HepG2 (cell line): Measurements from ENCODE around the gene CEACAM18. TPM values are rescaled to one million over a fixed set of nuclear protein-coding genes. Genes with fewer than 3 reads are reported as not detected.

ENCODE experiments used
- ATAC-seq: fragments of 200-7000 bp; cut with Tn5 transposase; 3 replicates; pipeline ENCODE4 v1.9.1; 2020; ENCODE audit warnings: mild to moderate bottlenecking, moderate library complexity
- BruUV-seq: library from RNA; stranded (reverse); fragments of 400-500 nt; replicated peaks from 2 replicates; lab custom pipeline; 2021; lab: Mats Ljungman, UMichigan
- CTCF ChIA-PET: fragments of 300-600 bp; formaldehyde crosslinking; extraction: SDS; loops from one replicate; lab custom pipeline; 2021; ENCODE audit warnings: low total read pairs, inconsistent platforms, low intra/inter-chr PET ratio; lab: Yijun Ruan, JAX
- POLR2A ChIA-PET: fragments of 350-600 bp; sonication (Branson Sonifier 250); formaldehyde crosslinking; loops from one replicate; lab custom pipeline; 2020; ENCODE audit warnings: antibody characterized with exemption, inconsistent platforms; lab: Yijun Ruan, JAX
- DNase-seq: peaks from one replicate; pipeline ENCODE4 v3.0.0-alpha.2; 2015; ENCODE audit warnings: low spot score
- FAIRE-seq: peaks from 3 replicates; lab custom pipeline; 2011; peaks lifted over from hg19 to GRCh38; lab: Jason Lieb, UNC
- H2AFZ ChIP-seq: one replicate; pipeline ENCODE4 v1.6.1; 2011; ENCODE audit warnings: low read length, inconsistent platforms
- H3K27ac ChIP-seq: fragments of 300-600 bp; 3 replicates; pipeline ENCODE4 v1.8.0; 2011; ENCODE audit warnings: mixed run types, mild to moderate bottlenecking, mixed read lengths, low read length, inconsistent platforms; ENCODE audit not compliant: insufficient read depth; ENCODE audit errors: extremely low read length
- H3K27me3 ChIP-seq, 2 experiments: fragments of 200-600 bp in 1 of 2; 2 replicates in 1 of 2; 3 replicates in 1 of 2; pipeline versions ENCODE4 v1.6.0 to v1.8.0; 2011; ENCODE audit warnings: low read length in 2 of 2, mild to moderate bottlenecking in 2 of 2, moderate library complexity in 2 of 2, inconsistent platforms in 1 of 2; ENCODE audit not compliant: insufficient read depth in 2 of 2, control insufficient read depth in 1 of 2
- H3K36me3 ChIP-seq, 2 experiments: fragments of 200-600 bp in 1 of 2; replicated peaks in 1 of 2; 2 replicates in 1 of 2; 3 replicates in 1 of 2; pipeline versions ENCODE4 v1.5.1 to v1.8.0; 2011; ENCODE audit warnings: low read length in 2 of 2, inconsistent platforms in 1 of 2; ENCODE audit not compliant: insufficient read depth in 2 of 2, control insufficient read depth in 1 of 2
- H3K4me1 ChIP-seq: 2 replicates; pipeline ENCODE4 v1.5.1; 2012; ENCODE audit warnings: low read length, inconsistent platforms; ENCODE audit not compliant: insufficient read depth
- H3K4me2 ChIP-seq: 2 replicates; pipeline ENCODE4 v1.6.0; 2011; ENCODE audit warnings: low read depth, low read length, inconsistent platforms
- H3K4me3 ChIP-seq, 3 experiments: fragments of 200-600 bp in 1 of 3; sonication (generic), shearing (Covaris generic) in 1 of 3; replicated peaks in 1 of 3; 2 replicates each; pipeline ENCODE4 v1.5.1; 2011 to 2016; ENCODE audit warnings: low read length in 3 of 3, inconsistent platforms in 2 of 3, low read depth in 2 of 3, mild to moderate bottlenecking in 2 of 3, control low read depth in 1 of 3, mixed read lengths in 1 of 3; ENCODE audit not compliant: insufficient read depth in 1 of 3
- H3K79me2 ChIP-seq: one replicate; pipeline ENCODE4 v1.6.1; 2011; ENCODE audit warnings: low read length, inconsistent platforms; ENCODE audit not compliant: insufficient read depth
- H3K9ac ChIP-seq: 2 replicates; pipeline ENCODE4 v1.6.0; 2011; ENCODE audit warnings: mild to moderate bottlenecking, low read depth, low read length, inconsistent platforms; ENCODE audit not compliant: insufficient read depth
- H3K9me3 ChIP-seq: 2 replicates; pipeline ENCODE4 v1.5.1; 2012; ENCODE audit warnings: mild to moderate bottlenecking, low read length
- H4K20me1 ChIP-seq: 2 replicates; pipeline ENCODE4 v1.6.0; 2011; ENCODE audit warnings: inconsistent platforms, mild to moderate bottlenecking, low read length, moderate library complexity; ENCODE audit not compliant: insufficient read depth
- CENPT ChIP-seq: sonication (generic); formaldehyde crosslinking; IDR thresholded peaks from 2 replicates; pipeline ENCODE4 v1.8.0; 2022; ENCODE audit warnings: low read depth, mild to moderate bottlenecking, moderate library complexity, missing genetic modification reagents
- FOXM1 ChIP-seq: sonication (generic); formaldehyde crosslinking; IDR thresholded peaks from 2 replicates; pipeline ENCODE4 v1.5.0; 2020; ENCODE audit warnings: missing genetic modification reagents
- MED13 ChIP-seq: sonication (generic); formaldehyde crosslinking; IDR thresholded peaks from 2 replicates; pipeline ENCODE4 v1.5.0; 2020; ENCODE audit warnings: missing genetic modification reagents
- NCOA5 ChIP-seq: sonication (generic); formaldehyde crosslinking; IDR thresholded peaks from 2 replicates; pipeline ENCODE4 v1.4.0; 2020; ENCODE audit warnings: missing genetic modification reagents
- RARG ChIP-seq: sonication (generic); formaldehyde crosslinking; IDR thresholded peaks from 2 replicates; pipeline ENCODE4 v1.4.0; 2020; ENCODE audit warnings: low read depth, mild to moderate bottlenecking, missing genetic modification reagents
- RBM22 ChIP-seq: fragments of 200-400 bp; formaldehyde crosslinking; optimal IDR thresholded peaks from 2 replicates; pipeline ENCODE3; 2017; ENCODE audit warnings: mild to moderate bottlenecking, low read length, moderate library complexity
- ZNF354B ChIP-seq: sonication (generic); formaldehyde crosslinking; IDR thresholded peaks from 2 replicates; pipeline ENCODE4 v1.8.0; 2022; ENCODE audit warnings: mild to moderate bottlenecking, missing genetic modification reagents
- ZSCAN9 ChIP-seq: IDR thresholded peaks from 2 replicates; pipeline ENCODE4 v1.6.1; 2016; ENCODE audit warnings: borderline replicate concordance
- WGBS: methylation state at CpG from one replicate; pipeline ENCODE4 v1.1.6; 2017; ENCODE audit warnings: low lambda C conversion rate; 5-methylcytosine and 5-hydroxymethylcytosine counted together
- in situ Hi-C: cut with HindIII; loops from 2 replicates; pipeline ENCODE4 v1.10.0; 2017; ENCODE audit warnings: low pct_unique_long_range_greater_than_20kb; ENCODE audit not compliant: extremely low pct_ligation_motif_present
- intact Hi-C: fragments of 100-400 bp; cut with micrococcal nuclease; formaldehyde crosslinking; loops from one replicate; pipeline ENCODE4 v1.10.0; 2022; ENCODE audit not compliant: unreplicated experiment
- polyA plus RNA-seq, 8 experiments: library from polyadenylated mRNA; depleted of rRNA in 3 of 8; stranded (reverse) in 7 of 8; unstranded in 1 of 8; fragments of >200 nt; fragmentation: Illumina TruSeq in 4 of 8; extraction: Trizol in 4 of 8; gene quantifications; 2 replicates each; pipeline versions ENCODE4 v1.2.1 to v1.2.3, GENCODE V29; 2011 to 2016; ENCODE audit warnings: low read depth in 4 of 8, missing spikeins in 1 of 8, mixed read lengths in 1 of 8; ENCODE audit not compliant: insufficient read depth in 1 of 8
- total RNA-seq, 5 experiments: library from RNA; depleted of rRNA; stranded (reverse); fragments of >200 nt; fragmentation: Illumina TruSeq; extraction: Trizol; gene quantifications; 2 replicates each; pipeline ENCODE4 v1.2.3, GENCODE V29; 2016; ENCODE audit warnings: low read depth in 1 of 5
- TF ChIP-seq, protein P1 (sequence below): sonication (generic); formaldehyde crosslinking; IDR thresholded peaks from 2 replicates; pipeline ENCODE4 v1.9.0; 2022; ENCODE audit warnings: missing genetic modification reagents, mild to moderate bottlenecking, borderline replicate concordance
- TF ChIP-seq, protein P2 (sequence below): sonication (generic); formaldehyde crosslinking; IDR thresholded peaks from 2 replicates; pipeline ENCODE4 v1.5.0; 2020; ENCODE audit warnings: missing genetic modification reagents

CEACAM18 gene
- total and polyA plus RNA-seq, 2 of the 13 experiments (the other 11 are each of a cell fraction or from before 2014, with no cell fraction given), result not detected

DNA sequence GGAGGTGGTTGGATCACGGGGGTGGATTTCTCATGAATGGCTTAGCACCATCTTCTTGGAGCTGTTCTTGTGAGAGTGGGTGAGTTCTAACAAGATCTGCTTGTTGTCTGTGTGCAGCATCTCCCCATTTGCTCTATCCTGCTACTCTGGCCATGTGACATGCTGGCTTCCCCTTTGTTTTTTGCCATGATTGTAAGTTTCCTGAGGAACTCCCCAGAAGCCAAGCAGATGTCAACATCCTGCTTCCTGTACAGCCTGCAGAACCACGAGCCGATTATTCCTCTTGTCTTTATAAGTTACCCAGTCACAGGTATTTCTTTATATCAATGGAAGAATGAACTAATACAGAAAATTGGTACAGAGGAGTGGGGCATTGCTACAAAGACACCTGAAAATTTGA, 25.6 kb downstream of the CEACAM18 start:
- H3K4me2 ChIP-seq, result no peak overlapping the region
- no peaks in the 10 kb centered on the region for H4K20me1 ChIP-seq
- intact Hi-C loops (no loop called here), in situ Hi-C loops (no loop called here)
- H3K9ac ChIP-seq, result no peak overlapping the region
- H3K4me1 ChIP-seq, result no peaks in the 10 kb centered on the region
- no peak for ATAC-seq
- ChIA-PET CTCF (no interaction called here), POLR2A (no interaction called here)
- BruUV-seq, result no TSS peak
- DNase-seq, result no peak
- WGBS, result 17% methylated on average over 3 of the region's 3 CpGs
- no peaks in the 10 kb centered on the region for H3K36me3 ChIP-seq
- FAIRE-seq, result no peak
- no peak overlapping the region for H3K27ac ChIP-seq
- H3K27me3 ChIP-seq, result peaks cover 0 to 7% of the 10 kb centered on the region in 2 experiments; a peak in 1 of 5 replicates
- no peak overlapping the region for H2AFZ ChIP-seq
- no peaks in the 10 kb centered on the region for H3K9me3 ChIP-seq
- H3K4me3 ChIP-seq, result no peak overlapping the region
- TF ChIP-seq, protein P1, sequence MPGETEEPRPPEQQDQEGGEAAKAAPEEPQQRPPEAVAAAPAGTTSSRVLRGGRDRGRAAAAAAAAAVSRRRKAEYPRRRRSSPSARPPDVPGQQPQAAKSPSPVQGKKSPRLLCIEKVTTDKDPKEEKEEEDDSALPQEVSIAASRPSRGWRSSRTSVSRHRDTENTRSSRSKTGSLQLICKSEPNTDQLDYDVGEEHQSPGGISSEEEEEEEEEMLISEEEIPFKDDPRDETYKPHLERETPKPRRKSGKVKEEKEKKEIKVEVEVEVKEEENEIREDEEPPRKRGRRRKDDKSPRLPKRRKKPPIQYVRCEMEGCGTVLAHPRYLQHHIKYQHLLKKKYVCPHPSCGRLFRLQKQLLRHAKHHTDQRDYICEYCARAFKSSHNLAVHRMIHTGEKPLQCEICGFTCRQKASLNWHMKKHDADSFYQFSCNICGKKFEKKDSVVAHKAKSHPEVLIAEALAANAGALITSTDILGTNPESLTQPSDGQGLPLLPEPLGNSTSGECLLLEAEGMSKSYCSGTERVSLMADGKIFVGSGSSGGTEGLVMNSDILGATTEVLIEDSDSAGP, result no peak
- TF ChIP-seq CENPT (CRISPR knock-in tag) (no peak), NCOA5 (CRISPR knock-in tag) (no peak), RARG (CRISPR knock-in tag) (no peak), MED13 (CRISPR knock-in tag) (no peak), RBM22 (no peak), ZSCAN9 (CRISPR knock-in tag) (no peak), FOXM1 (CRISPR knock-in tag) (no peak), ZNF354B (CRISPR knock-in tag) (no peak)
- TF ChIP-seq, protein P2, sequence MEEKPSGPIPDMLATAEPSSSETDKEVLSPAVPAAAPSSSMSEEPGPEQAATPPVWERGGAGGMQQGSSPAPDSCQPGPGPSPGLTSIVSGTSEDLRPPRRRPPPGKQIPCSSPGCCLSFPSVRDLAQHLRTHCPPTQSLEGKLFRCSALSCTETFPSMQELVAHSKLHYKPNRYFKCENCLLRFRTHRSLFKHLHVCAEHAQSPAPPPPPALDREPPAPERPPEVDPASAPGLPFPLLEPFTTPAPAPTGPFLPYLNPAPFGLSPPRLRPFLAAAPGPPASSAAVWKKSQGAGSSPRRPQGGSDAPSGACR, result no peak
- no peaks in the 10 kb centered on the region for H3K79me2 ChIP-seq
